LNCAP (cell line): ENCODE results near the gene SCNN1B.

ENCODE experiments used
- CTCF ChIP-seq: fragments of 450-650 bp; IDR thresholded peaks from 2 replicates; pipeline ENCODE4 v1.5.1; 2017; ENCODE audit warnings: mild to moderate bottlenecking

SCNN1B gene

GRCh38 chr16:23267647-23268046 lies 34.5 kb upstream of the SCNN1B start:
- no peak for TF ChIP-seq CTCF

- no peak for TF ChIP-seq CTCF
Measured at GRCh38 chr16:23268561-23268960, 33.5 kb upstream of the SCNN1B start.

- no peak for TF ChIP-seq CTCF
Measured at GRCh38 chr16:23269248-23269953, 32.7 kb upstream of the SCNN1B start.

GRCh38 chr16:23270654-23271053 lies 31.4 kb upstream of the SCNN1B start:
- TF ChIP-seq CTCF = no peak

- no peak for TF ChIP-seq CTCF
Measured at GRCh38 chr16:23274968-23275367, 27.1 kb upstream of the SCNN1B start.

- no peak for TF ChIP-seq CTCF
Measured at GRCh38 chr16:23276821-23277220, 25.3 kb upstream of the SCNN1B start.

GRCh38 chr16:23278031-23278430 lies 24.1 kb upstream of the SCNN1B start:
- no peak for TF ChIP-seq CTCF

- TF ChIP-seq CTCF = no peak
Measured at GRCh38 chr16:23279721-23280153, 22.4 kb upstream of the SCNN1B start.
